ENCODE measurements around the gene CNTNAP4.

DNA sequence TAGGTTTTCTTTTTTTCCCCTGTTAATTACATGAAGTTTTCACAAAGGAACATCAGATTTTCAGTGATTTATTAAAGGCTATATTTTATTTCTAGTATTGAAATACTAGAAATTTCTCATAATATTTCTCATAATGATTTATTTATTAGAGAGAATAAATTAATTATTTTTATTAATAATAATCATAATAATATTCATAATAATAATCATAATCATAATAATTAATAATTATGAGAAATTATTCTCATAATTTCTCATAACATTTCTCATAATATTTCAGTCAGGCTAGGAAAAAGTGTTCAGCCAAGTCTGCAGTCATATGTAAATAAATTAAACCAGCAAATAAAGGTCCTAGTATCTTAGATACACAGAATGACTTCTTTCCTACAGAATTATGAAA lies 41.4 kb downstream of the CNTNAP4 start:
- TF ChIP-seq, protein P1, sequence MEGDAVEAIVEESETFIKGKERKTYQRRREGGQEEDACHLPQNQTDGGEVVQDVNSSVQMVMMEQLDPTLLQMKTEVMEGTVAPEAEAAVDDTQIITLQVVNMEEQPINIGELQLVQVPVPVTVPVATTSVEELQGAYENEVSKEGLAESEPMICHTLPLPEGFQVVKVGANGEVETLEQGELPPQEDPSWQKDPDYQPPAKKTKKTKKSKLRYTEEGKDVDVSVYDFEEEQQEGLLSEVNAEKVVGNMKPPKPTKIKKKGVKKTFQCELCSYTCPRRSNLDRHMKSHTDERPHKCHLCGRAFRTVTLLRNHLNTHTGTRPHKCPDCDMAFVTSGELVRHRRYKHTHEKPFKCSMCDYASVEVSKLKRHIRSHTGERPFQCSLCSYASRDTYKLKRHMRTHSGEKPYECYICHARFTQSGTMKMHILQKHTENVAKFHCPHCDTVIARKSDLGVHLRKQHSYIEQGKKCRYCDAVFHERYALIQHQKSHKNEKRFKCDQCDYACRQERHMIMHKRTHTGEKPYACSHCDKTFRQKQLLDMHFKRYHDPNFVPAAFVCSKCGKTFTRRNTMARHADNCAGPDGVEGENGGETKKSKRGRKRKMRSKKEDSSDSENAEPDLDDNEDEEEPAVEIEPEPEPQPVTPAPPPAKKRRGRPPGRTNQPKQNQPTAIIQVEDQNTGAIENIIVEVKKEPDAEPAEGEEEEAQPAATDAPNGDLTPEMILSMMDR (IDR thresholded peaks at IDR 0.05) = no peak
- TF ChIP-seq EP300 (IDR thresholded peaks at IDR 0.05; ENCODE audit: low read depth) = no peak
